Activated T-helper 1 cell treated with anti-CD3 and anti-CD28 coated beads, Interleukin-2, amount 50 U/mL, for 16 hours (primary cell): ENCODE results near the gene RBP3.

ENCODE experiments used
- DNase-seq, 2 donors: peaks; one replicate each; pipeline ENCODE4 v3.0.0-alpha.2; 2020; ENCODE audit warnings: low read depth in 1 of 2, low spot score in 1 of 2

The RBP3 gene

GRCh38 chr10:47357131-47357582 is 9.0 kb downstream of the RBP3 start:
- no peak for DNase-seq

DNA sequence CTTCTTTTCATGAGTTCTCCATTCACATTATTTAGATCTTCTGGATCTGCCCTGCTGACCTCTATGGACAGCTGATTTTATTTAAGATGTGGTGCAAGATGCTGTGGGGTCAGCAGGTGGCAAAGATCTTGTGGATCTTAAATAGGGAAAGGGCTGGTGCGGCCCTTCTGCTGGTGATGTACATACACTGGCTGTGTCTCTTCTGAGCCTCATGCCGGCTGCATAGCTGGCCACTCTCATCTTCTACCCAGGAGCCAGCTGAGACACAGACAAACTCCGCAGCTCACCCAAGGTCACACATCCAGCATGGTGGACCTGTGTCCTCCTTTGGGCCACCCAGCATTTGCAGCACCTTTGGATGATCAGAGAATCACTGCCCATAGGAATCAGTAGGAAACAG is 9.7 kb downstream of the RBP3 start:
- no peak for DNase-seq

DNA sequence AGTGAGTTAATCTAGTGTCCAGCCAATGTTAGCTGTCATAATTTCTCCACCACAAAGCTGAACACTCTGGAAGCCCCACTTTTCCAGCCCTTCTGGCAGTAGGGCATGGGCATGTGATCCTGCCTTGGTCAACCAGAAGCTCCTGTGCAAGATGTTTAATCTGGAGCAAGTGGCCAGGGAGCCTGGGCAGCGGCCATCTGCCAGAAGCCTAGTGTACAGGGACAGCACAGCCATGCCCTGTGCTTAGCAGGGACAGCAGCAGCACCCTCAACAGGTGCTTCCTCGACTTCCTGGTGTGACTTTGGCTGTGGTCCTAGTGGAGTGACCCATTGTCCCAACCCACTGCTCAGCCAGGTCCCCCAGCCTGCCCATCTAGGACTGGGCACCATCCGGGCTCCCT is 10.3 kb downstream of the RBP3 start:
- no peak for DNase-seq

- DNase-seq = no peak
Measured at GRCh38 chr10:47359101-47359500, 10.9 kb downstream of the RBP3 start.

- no peak for DNase-seq
Measured at GRCh38 chr10:47359626-47360418, 11.7 kb downstream of the RBP3 start.

DNA sequence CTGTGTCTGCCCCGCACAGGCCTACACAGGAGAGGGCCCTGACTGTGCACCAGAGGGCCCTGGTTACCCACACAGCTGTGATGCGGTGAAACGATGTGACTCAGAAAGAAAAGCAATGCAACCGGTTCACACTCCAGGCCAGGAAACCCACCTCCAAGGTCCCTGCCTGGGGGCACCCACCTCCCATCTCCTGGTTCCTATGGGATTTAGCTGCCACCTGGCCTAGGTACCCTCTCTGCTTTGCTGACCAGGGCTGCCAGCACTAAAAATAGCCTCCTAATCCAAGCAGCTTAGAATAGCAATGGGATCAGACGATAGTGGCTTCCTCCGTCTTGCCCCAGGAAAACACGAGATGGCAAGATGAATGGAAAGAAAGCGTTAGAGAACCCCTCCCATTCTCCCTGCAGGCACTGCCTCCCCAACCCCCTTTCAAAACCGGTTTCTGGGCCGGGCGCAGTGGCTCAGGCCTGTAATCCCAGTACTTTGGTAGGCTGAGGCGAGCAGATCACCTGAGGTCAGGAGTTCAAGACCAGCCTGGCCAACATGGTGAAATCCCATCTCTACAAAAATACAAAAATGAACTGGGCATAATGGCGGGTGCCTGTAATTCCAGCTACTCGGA is 12.4 kb downstream of the RBP3 start:
- no peak for DNase-seq

DNA sequence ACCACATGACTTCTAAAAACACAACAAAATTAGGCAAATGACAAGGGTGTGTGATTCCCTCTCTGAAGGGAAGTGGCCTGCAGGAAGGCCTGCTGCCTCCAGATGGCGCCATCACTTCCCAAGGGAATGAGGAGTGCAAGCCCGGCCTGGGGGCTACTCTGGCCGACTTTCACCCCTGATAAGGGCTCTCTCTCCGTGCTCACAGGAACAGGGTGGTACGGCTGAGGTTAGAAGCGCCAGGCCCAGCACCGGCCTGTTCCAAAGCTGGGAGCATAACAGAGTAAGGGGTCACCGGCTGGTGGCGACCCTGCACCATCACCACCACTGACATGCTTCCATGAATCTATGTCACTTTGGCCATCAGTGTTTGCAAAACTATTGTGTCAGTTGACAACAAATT is 13.1 kb downstream of the RBP3 start:
- no peak for DNase-seq

DNA sequence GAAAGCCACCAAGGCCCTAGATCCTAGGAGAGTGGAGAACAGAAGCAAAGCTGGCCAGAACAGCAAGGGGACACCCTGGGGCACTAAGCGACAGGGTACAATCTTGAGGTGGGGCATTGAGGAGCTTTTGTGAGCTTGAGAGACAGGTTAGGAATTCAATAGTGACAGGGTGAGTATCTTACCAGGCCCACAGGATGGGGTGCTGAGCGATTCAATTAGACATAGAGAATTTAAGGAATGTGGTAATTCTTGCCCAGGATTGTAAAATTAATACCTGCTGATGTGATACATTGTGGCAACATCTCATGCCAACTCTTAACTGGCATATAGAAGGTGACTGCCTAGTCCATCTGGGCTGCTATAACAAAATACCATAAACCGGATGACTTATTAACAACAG is 14.0 kb downstream of the RBP3 start:
- no peak for DNase-seq

DNA sequence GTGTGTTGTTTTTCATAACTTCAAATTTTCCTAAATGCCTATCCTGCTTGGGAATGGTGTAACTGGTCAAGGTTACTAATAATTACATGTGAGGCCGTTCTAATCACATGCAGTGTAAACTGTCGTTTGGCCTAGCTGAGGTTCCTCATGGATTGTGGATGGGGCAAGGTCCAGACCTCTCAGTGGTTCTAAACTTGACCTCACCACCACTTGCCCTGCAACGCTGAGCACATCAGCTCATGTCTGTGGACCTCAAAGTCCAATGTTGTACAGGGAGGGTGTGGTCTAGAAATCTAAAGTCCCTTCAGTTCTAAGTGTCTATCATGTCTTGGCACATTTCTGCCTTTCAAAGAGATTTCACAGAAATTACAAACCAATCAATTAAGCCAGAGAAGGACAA is 15.6 kb downstream of the RBP3 start:
- DNase-seq = no peak

- DNase-seq = no peak
Measured at GRCh38 chr10:47364366-47364765, 16.2 kb downstream of the RBP3 start.

- DNase-seq = no peak
Measured at GRCh38 chr10:47364911-47365310, 16.7 kb downstream of the RBP3 start.

- DNase-seq = no peak
Measured at GRCh38 chr10:47365431-47366180, 17.4 kb downstream of the RBP3 start.

DNA sequence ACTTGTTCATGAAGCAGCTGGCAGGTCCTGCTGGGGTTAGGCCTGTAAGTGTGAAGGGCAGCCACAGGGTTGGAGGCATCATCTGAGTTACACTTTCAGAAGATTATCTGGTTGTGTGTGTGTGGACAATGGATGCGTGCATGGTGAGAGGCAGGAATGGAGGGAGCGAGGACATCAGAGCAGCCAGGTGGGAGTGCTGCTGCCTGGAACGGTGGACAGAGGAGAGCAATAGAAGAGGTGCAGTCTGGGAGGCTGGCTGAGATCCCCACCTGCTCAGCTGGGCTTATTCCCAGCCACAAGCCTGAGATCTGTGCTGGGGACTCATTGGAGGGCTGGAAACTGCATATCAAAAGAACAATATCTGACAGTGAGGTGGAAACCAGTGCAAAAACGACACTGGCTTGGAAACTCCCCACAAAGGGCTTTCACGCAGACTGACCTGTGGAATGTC is 18.0 kb downstream of the RBP3 start:
- DNase-seq = no peak

DNA sequence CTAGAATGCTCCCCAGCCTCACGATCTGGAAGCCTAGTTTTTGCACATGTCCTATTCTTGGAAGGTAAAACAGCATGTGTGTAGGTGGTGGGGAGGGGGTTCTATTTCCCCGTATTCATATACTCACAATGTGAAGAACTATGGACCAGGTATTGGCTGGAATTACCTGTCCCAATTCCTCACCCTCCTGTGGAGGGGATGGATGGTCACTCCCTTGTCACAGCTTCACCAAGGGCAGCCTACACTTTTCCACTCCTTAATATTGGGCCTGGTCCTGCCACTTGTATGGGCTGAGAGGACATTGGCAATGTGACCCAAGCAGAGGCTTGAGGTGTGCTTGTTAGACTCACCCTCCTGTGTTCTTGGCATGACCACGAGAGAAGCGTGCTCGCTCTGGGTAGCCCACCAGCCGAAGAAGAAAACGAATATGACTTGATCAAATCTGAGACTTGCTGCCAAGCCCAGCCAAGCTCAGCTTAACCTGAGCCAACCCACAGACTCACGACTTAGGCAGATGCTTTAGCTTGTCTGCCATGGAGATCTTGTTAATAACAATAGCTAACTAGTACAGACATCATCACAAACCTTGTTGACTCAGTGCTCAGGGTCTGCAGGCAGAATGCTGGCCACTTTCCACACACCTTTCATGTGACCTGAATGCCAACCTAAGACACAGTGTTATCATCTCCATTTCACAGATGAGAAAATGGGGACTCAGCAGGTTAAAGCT is 18.7 kb downstream of the RBP3 start:
- no peak for DNase-seq

GRCh38 chr10:47367646-47368045 is 19.5 kb downstream of the RBP3 start:
- no peak for DNase-seq

- no peak for DNase-seq
Measured at GRCh38 chr10:47368431-47369180, 20.4 kb downstream of the RBP3 start.

GRCh38 chr10:47369251-47369894 is 21.2 kb downstream of the RBP3 start:
- DNase-seq = no peak

DNA sequence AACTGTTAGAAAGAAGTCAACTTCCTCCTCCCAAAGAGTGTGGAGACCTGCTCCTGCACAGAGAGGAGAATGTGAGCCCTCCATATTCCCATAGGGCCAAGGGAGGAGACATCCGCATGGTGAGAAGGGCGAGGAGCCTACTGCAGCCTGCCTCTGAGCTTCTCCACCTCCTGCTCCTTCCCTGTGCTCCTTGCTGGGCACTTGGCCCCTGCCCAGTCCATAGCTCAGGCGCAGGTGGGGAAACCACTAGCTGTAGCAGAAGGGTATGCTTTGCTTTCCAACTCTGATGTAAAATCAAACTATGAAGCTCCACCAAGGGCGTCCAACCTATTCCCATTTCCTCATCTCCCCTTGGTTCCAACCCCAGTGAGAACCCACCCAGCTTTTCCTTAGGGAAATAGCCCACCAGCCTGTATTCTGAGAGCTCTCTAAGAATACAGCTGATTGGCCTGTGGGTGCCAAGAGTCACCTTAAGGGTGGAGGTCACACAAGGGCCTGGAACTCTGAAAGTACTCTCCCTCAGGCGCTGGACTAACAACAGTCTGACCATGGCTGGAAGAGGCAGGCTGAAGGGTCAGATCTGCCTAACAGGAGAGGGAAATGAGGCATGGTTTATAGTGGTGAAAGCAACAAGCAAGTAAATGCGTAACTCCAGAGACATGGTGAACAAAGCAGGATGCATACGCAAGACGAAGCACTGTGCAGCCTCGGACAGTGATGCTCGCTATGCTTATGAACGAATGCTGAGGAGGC is 22.0 kb downstream of the RBP3 start:
- no peak for DNase-seq

DNA sequence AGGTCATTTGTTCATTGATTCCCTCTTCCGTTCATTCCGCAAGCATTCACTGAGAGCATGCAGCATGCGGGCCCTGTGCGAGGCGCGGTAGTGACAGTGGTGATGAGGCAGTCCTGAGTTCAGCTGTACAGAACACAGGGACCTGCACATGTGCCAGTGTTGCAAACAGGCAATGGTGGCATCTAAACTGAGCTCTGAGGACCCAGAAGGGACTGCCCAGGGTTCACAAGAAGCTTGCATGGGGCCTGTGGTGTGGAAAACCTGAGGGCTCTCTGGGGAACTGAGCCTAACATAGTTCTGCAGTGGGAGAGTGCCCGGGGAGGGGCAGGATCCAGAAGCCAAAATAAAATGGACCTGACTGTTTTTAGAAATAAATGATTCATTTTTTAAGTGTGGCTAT is 22.7 kb downstream of the RBP3 start:
- no peak for DNase-seq
